HepG2 (cell line): ENCODE measurements around the gene GNA14. TPM values are rescaled to one million over a fixed set of nuclear protein-coding genes. Genes with fewer than 3 reads are reported as not detected.
A peak's percentile ranks its signal among the peaks of the same experiment; 100 is the strongest.

Experiments
- ATAC-seq: fragments of 200-7000 bp; cut with Tn5 transposase; 3 replicates; pipeline ENCODE4 v1.9.1; 2020; ENCODE audit warnings: mild to moderate bottlenecking, moderate library complexity
- BruUV-seq: library from RNA; stranded (reverse); fragments of 400-500 nt; replicated peaks from 2 replicates; lab custom pipeline; 2021; lab: Mats Ljungman, UMichigan
- CTCF ChIA-PET: fragments of 300-600 bp; formaldehyde crosslinking; extraction: SDS; loops from one replicate; lab custom pipeline; 2021; ENCODE audit warnings: low total read pairs, inconsistent platforms, low intra/inter-chr PET ratio; lab: Yijun Ruan, JAX
- POLR2A ChIA-PET: fragments of 350-600 bp; sonication (Branson Sonifier 250); formaldehyde crosslinking; loops from one replicate; lab custom pipeline; 2020; ENCODE audit warnings: antibody characterized with exemption, inconsistent platforms; lab: Yijun Ruan, JAX
- DNase-seq: peaks from one replicate; pipeline ENCODE4 v3.0.0-alpha.2; 2015; ENCODE audit warnings: low spot score
- FAIRE-seq: peaks from 3 replicates; lab custom pipeline; 2011; peaks lifted over from hg19 to GRCh38; lab: Jason Lieb, UNC
- H2AFZ ChIP-seq: one replicate; pipeline ENCODE4 v1.6.1; 2011; ENCODE audit warnings: low read length, inconsistent platforms
- H3K27ac ChIP-seq: fragments of 300-600 bp; 3 replicates; pipeline ENCODE4 v1.8.0; 2011; ENCODE audit warnings: mixed run types, mild to moderate bottlenecking, mixed read lengths, low read length, inconsistent platforms; ENCODE audit not compliant: insufficient read depth; ENCODE audit errors: extremely low read length
- H3K27me3 ChIP-seq, 2 experiments: fragments of 200-600 bp in 1 of 2; 2 replicates in 1 of 2; 3 replicates in 1 of 2; pipeline versions ENCODE4 v1.6.0 to v1.8.0; 2011; ENCODE audit warnings: low read length in 2 of 2, mild to moderate bottlenecking in 2 of 2, moderate library complexity in 2 of 2, inconsistent platforms in 1 of 2; ENCODE audit not compliant: insufficient read depth in 2 of 2, control insufficient read depth in 1 of 2
- H3K36me3 ChIP-seq, 2 experiments: fragments of 200-600 bp in 1 of 2; replicated peaks in 1 of 2; 2 replicates in 1 of 2; 3 replicates in 1 of 2; pipeline versions ENCODE4 v1.5.1 to v1.8.0; 2011; ENCODE audit warnings: low read length in 2 of 2, inconsistent platforms in 1 of 2; ENCODE audit not compliant: insufficient read depth in 2 of 2, control insufficient read depth in 1 of 2
- H3K4me1 ChIP-seq: 2 replicates; pipeline ENCODE4 v1.5.1; 2012; ENCODE audit warnings: low read length, inconsistent platforms; ENCODE audit not compliant: insufficient read depth
- H3K4me2 ChIP-seq: 2 replicates; pipeline ENCODE4 v1.6.0; 2011; ENCODE audit warnings: low read depth, low read length, inconsistent platforms
- H3K4me3 ChIP-seq, 3 experiments: fragments of 200-600 bp in 1 of 3; sonication (generic), shearing (Covaris generic) in 1 of 3; replicated peaks in 1 of 3; 2 replicates each; pipeline ENCODE4 v1.5.1; 2011 to 2016; ENCODE audit warnings: low read length in 3 of 3, inconsistent platforms in 2 of 3, low read depth in 2 of 3, mild to moderate bottlenecking in 2 of 3, control low read depth in 1 of 3, mixed read lengths in 1 of 3; ENCODE audit not compliant: insufficient read depth in 1 of 3
- H3K79me2 ChIP-seq: one replicate; pipeline ENCODE4 v1.6.1; 2011; ENCODE audit warnings: low read length, inconsistent platforms; ENCODE audit not compliant: insufficient read depth
- H3K9ac ChIP-seq: 2 replicates; pipeline ENCODE4 v1.6.0; 2011; ENCODE audit warnings: mild to moderate bottlenecking, low read depth, low read length, inconsistent platforms; ENCODE audit not compliant: insufficient read depth
- H3K9me3 ChIP-seq: 2 replicates; pipeline ENCODE4 v1.5.1; 2012; ENCODE audit warnings: mild to moderate bottlenecking, low read length
- H4K20me1 ChIP-seq: 2 replicates; pipeline ENCODE4 v1.6.0; 2011; ENCODE audit warnings: inconsistent platforms, mild to moderate bottlenecking, low read length, moderate library complexity; ENCODE audit not compliant: insufficient read depth
- HNRNPL ChIP-seq: fragments of 200-400 bp; formaldehyde crosslinking; IDR thresholded peaks from 2 replicates; pipeline ENCODE4 v1.6.1; 2017; ENCODE audit warnings: mild to moderate bottlenecking, low read depth, low read length
- MAFK ChIP-seq, 2 experiments: IDR thresholded peaks in 1 of 2; conservative IDR thresholded peaks in 1 of 2; 2 replicates each; pipeline ENCODE4 v1.6.1; 2011; ENCODE audit warnings: improper control_type of control experiment in 2 of 2, low read length in 2 of 2
- MEIS1 ChIP-seq: sonication (generic); formaldehyde crosslinking; IDR thresholded peaks from 2 replicates; pipeline ENCODE4 v1.9.0; 2021; ENCODE audit warnings: mild to moderate bottlenecking, missing genetic modification reagents, moderate library complexity, borderline replicate concordance
- RXRA ChIP-seq: sonication (generic); formaldehyde crosslinking; IDR thresholded peaks from 2 replicates; pipeline ENCODE4 v1.5.1; 2020; ENCODE audit warnings: missing genetic modification reagents
- ZFP36L2 ChIP-seq: sonication (generic); formaldehyde crosslinking; IDR thresholded peaks from 2 replicates; pipeline ENCODE4 v1.4.0; 2020; ENCODE audit warnings: missing genetic modification reagents
- WGBS: methylation state at CpG from one replicate; pipeline ENCODE4 v1.1.6; 2017; ENCODE audit warnings: low lambda C conversion rate; 5-methylcytosine and 5-hydroxymethylcytosine counted together
- in situ Hi-C: cut with HindIII; loops from 2 replicates; pipeline ENCODE4 v1.10.0; 2017; ENCODE audit warnings: low pct_unique_long_range_greater_than_20kb; ENCODE audit not compliant: extremely low pct_ligation_motif_present
- intact Hi-C: fragments of 100-400 bp; cut with micrococcal nuclease; formaldehyde crosslinking; loops from one replicate; pipeline ENCODE4 v1.10.0; 2022; ENCODE audit not compliant: unreplicated experiment
- polyA plus RNA-seq, 8 experiments: library from polyadenylated mRNA; depleted of rRNA in 3 of 8; stranded (reverse) in 7 of 8; unstranded in 1 of 8; fragments of >200 nt; fragmentation: Illumina TruSeq in 4 of 8; extraction: Trizol in 4 of 8; gene quantifications; 2 replicates each; pipeline versions ENCODE4 v1.2.1 to v1.2.3, GENCODE V29; 2011 to 2016; ENCODE audit warnings: low read depth in 4 of 8, missing spikeins in 1 of 8, mixed read lengths in 1 of 8; ENCODE audit not compliant: insufficient read depth in 1 of 8
- total RNA-seq, 5 experiments: library from RNA; depleted of rRNA; stranded (reverse); fragments of >200 nt; fragmentation: Illumina TruSeq; extraction: Trizol; gene quantifications; 2 replicates each; pipeline ENCODE4 v1.2.3, GENCODE V29; 2016; ENCODE audit warnings: low read depth in 1 of 5
- TF ChIP-seq, protein P1 (sequence below): IDR thresholded peaks from 2 replicates; pipeline ENCODE4 v1.6.1; 2016; ENCODE audit warnings: missing genetic modification reagents, missing compliant biosample characterization
- TF ChIP-seq, protein P2 (sequence below): sonication (generic); formaldehyde crosslinking; IDR thresholded peaks from 2 replicates; pipeline ENCODE4 v1.8.0; 2022; ENCODE audit warnings: mild to moderate bottlenecking, missing genetic modification reagents, borderline replicate concordance

The GNA14 gene
- total and polyA plus RNA-seq, 2 of the 13 experiments (the other 11 are each of a cell fraction or from before 2014, with no cell fraction given): not detected

DNA sequence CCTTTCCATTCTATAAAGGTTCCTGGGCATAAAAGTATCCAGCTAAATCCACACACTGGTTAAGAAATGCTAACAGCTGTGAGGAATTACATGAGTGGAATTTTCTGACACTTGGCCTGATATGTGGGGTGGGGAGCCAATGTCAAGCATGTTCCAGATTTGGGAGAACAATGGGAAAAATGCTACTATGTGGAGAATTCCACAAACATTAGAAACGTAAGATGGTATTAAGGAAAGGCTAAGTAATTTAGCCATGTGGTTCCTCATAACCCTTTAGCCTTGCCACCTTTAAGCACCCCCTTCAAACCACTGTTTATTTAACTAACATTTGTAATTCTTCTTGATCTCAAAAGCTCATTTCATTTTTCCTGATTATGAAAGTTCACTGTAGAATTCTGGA is 149.2 kb downstream of the GNA14 start:
- no TSS peak for BruUV-seq

DNA sequence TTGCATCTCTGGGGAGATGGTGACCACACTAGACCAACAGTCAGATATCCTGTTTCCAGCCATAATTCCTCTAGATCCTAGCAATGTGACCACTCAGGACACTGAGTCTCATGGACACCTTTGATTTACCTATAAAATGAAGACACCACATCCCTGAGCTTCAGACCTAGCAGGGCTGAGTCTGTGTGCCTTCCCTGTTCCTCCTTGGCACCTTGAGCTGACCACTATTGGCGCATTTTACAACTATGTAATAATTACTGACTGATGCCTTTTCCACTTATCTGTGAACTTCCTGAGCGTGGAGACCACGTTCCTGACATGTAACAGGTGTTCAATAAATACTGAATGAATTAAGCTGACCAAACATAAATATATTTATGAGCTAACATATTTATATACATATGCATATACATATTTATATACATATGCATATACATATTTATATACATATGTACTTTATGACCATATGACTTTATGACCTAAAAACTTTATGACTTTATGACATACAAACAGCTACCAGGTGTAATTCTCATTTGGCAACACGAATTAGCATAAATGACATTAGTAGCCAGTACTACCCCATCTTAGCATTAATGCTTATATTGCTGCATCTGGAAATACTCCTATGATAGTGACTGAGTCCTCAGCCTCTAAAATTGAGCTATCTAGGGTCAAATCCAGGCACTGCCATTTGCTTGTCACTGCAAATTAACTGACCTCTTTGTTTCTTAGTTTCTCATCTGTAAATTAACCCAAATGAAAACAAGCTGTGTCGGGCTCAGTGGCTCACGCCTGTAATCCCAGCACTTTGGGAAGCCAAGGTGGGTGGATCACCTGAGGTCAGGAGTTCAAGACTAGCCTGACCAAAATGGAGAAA is 150.6 kb downstream of the GNA14 start:
- Histone ChIP-seq H3K27ac (no peak overlapping the region), H3K27me3 (peaks cover 0 to 10% of the 10 kb centered on the region in 2 experiments; a peak in 2 of 5 replicates), H3K4me3 (no peak overlapping the region), H4K20me1 (no peaks in the 10 kb centered on the region), H2AFZ (no peak overlapping the region), H3K4me2 (no peak overlapping the region), H3K79me2 (no peaks in the 10 kb centered on the region), H3K9ac (no peak overlapping the region), H3K9me3 (no peaks in the 10 kb centered on the region), H3K4me1 (peaks cover 22% of the 10 kb centered on the region), H3K36me3 (no peaks in the 10 kb centered on the region)
- DNase-seq (no peak), ATAC-seq (no peak), FAIRE-seq (no peak)
- ChIA-PET CTCF (no interaction called here), POLR2A (no interaction called here)
- intact Hi-C loops (no loop called here), in situ Hi-C loops (no loop called here)
- 12% methylated on average over 6 of the region's 6 CpGs for WGBS
- no TSS peak for BruUV-seq
- TF ChIP-seq MEIS1 (CRISPR knock-in tag) (no peak), MAFK (conservative IDR thresholded peaks at IDR 0.05 in 1 of 2, IDR thresholded peaks at IDR 0.05 in 1 of 2; ENCODE audit: low read length in 2 of 2) (0 out of 4 replicates have a peak, but pooled peaks of 1 of the 2 experiments have one; percentile 0), ZFP36L2 (CRISPR knock-in tag) (no peak), RXRA (CRISPR knock-in tag) (no peak)

More for the DNA sequence above, 149.2 kb downstream of the GNA14 start:
- intact Hi-C loops (no loop called here), in situ Hi-C loops (no loop called here)
- Histone ChIP-seq H3K9ac (no peak overlapping the region), H2AFZ (no peak overlapping the region), H3K4me1 (peaks cover 22% of the 10 kb centered on the region), H3K4me2 (no peak overlapping the region), H3K79me2 (no peaks in the 10 kb centered on the region), H3K9me3 (no peaks in the 10 kb centered on the region), H3K36me3 (no peaks in the 10 kb centered on the region), H4K20me1 (no peaks in the 10 kb centered on the region), H3K27ac (no peak overlapping the region), H3K27me3 (peaks cover 1 to 14% of the 10 kb centered on the region in 2 experiments; a peak in 2 of 5 replicates), H3K4me3 (no peak overlapping the region)
- POLR2A ChIA-PET: no interaction called here
- FAIRE-seq: no peak
- WGBS: 42% methylated on average over 1 of the region's 1 CpG
- TF ChIP-seq, protein P1, sequence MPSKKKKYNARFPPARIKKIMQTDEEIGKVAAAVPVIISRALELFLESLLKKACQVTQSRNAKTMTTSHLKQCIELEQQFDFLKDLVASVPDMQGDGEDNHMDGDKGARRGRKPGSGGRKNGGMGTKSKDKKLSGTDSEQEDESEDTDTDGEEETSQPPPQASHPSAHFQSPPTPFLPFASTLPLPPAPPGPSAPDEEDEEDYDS (CRISPR knock-in tag): no peak
- TF ChIP-seq, protein P2, sequence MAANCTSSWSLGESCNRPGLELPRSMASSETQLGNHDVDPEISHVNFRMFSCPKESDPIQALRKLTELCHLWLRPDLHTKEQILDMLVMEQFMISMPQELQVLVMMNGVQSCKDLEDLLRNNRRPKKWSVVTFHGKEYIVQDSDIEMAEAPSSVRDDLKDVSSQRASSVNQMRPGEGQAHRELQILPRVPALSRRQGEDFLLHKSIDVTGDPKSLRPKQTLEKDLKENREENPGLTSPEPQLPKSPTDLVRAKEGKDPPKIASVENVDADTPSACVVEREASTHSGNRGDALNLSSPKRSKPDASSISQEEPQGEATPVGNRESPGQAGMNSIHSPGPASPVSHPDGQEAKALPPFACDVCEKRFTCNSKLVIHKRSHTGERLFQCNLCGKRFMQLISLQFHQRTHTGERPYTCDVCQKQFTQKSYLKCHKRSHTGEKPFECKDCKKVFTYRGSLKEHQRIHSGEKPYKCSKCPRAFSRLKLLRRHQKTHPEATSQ (CRISPR knock-in tag): no peak
- TF ChIP-seq HNRNPL: no peak
- CTCF ChIA-PET: no interaction called here
- no peak for DNase-seq
- ATAC-seq: no peak
